Astrocyte (in vitro differentiated cells and primary cell): ENCODE measurements around the gene ANKS1A. TPM values are rescaled to one million over a fixed set of nuclear protein-coding genes. Genes with fewer than 3 reads are reported as not detected.

Experiments
- DNase-seq: peaks from one replicate; pipeline ENCODE4 v3.0.0-alpha.2; 2010; ENCODE audit warnings: low read depth
- FAIRE-seq: peaks from 2 replicates; lab custom pipeline; 2011; peaks lifted over from hg19 to GRCh38; lab: Jason Lieb, UNC
- H2AFZ ChIP-seq: 2 replicates; pipeline ENCODE4 v1.6.0; 2012; ENCODE audit warnings: low read depth, low read length, inconsistent platforms
- H3K27ac ChIP-seq: 2 replicates; pipeline ENCODE4 v1.5.1; 2011; ENCODE audit warnings: low read depth, low read length, inconsistent platforms
- H3K27me3 ChIP-seq: 2 replicates; pipeline ENCODE4 v1.6.0; 2011; ENCODE audit warnings: low read length, inconsistent platforms; ENCODE audit not compliant: insufficient read depth
- H3K36me3 ChIP-seq: 2 replicates; pipeline ENCODE4 v1.5.1; 2011; ENCODE audit warnings: low read length, inconsistent platforms; ENCODE audit not compliant: insufficient read depth
- H3K4me1 ChIP-seq: 2 replicates; pipeline ENCODE4 v1.5.1; 2011; ENCODE audit warnings: low read length, inconsistent platforms; ENCODE audit not compliant: insufficient read depth
- H3K4me2 ChIP-seq: 2 replicates; pipeline ENCODE4 v1.6.0; 2012; ENCODE audit warnings: low read length, inconsistent platforms
- H3K4me3 ChIP-seq: 2 replicates; pipeline ENCODE4 v1.5.1; 2011; ENCODE audit warnings: low read depth, mild to moderate bottlenecking, low read length, inconsistent platforms; ENCODE audit not compliant: insufficient read depth
- H3K79me2 ChIP-seq: 2 replicates; pipeline ENCODE4 v1.6.0; 2012; ENCODE audit warnings: mild to moderate bottlenecking, low read length, inconsistent platforms; ENCODE audit not compliant: insufficient read depth
- H3K9ac ChIP-seq: 2 replicates; pipeline ENCODE4 v1.6.0; 2012; ENCODE audit warnings: mild to moderate bottlenecking, low read length, inconsistent platforms
- H3K9me3 ChIP-seq: 2 replicates; pipeline ENCODE4 v1.5.1; 2012; ENCODE audit warnings: low read depth, mild to moderate bottlenecking, low read length, inconsistent platforms; ENCODE audit not compliant: insufficient read depth
- H4K20me1 ChIP-seq: 2 replicates; pipeline ENCODE4 v1.6.0; 2012; ENCODE audit warnings: low read length, inconsistent platforms; ENCODE audit not compliant: insufficient read depth
- H3K27ac Mint-ChIP-seq: one replicate; pipeline ENCODE4 v1.8.0; 2021; ENCODE audit warnings: mild to moderate bottlenecking, mixed read lengths; ENCODE audit not compliant: unreplicated experiment
- H3K27me3 Mint-ChIP-seq: one replicate; pipeline ENCODE4 v1.8.0; 2021; ENCODE audit warnings: low read depth, mixed read lengths; ENCODE audit not compliant: unreplicated experiment
- H3K36me3 Mint-ChIP-seq: one replicate; pipeline ENCODE4 v1.8.0; 2021; ENCODE audit warnings: low read depth, mixed read lengths; ENCODE audit not compliant: unreplicated experiment
- H3K4me1 Mint-ChIP-seq: one replicate; pipeline ENCODE4 v1.8.0; 2021; ENCODE audit warnings: low read depth, mixed read lengths; ENCODE audit not compliant: unreplicated experiment
- H3K4me3 Mint-ChIP-seq: one replicate; pipeline ENCODE4 v1.8.0; 2021; ENCODE audit warnings: mild to moderate bottlenecking, moderate library complexity, mixed read lengths; ENCODE audit not compliant: unreplicated experiment
- H3K9me3 Mint-ChIP-seq: one replicate; pipeline ENCODE4 v1.8.0; 2021; ENCODE audit warnings: mild to moderate bottlenecking, mixed read lengths; ENCODE audit not compliant: unreplicated experiment
- CTCF ChIP-seq: IDR thresholded peaks from 2 replicates; pipeline ENCODE4 v1.5.1; 2011; ENCODE audit warnings: low read depth, mild to moderate bottlenecking, inconsistent platforms, low read length, moderate library complexity; ENCODE audit not compliant: insufficient read depth
- EZH2 ChIP-seq: IDR thresholded peaks from 2 replicates; pipeline ENCODE4 v1.6.1; 2012; ENCODE audit warnings: mild to moderate bottlenecking, low read length, inconsistent platforms; ENCODE audit not compliant: insufficient read depth
- total RNA-seq: library from RNA; stranded (reverse); gene quantifications from 2 replicates; pipeline ENCODE4 v1.2.1, GENCODE V29; 2021

ANKS1A gene
- total RNA-seq, 1 donor from 2014 or later, result 18.0 TPM

GRCh38 chr6:34982424-34982852 is 93.4 kb downstream of the ANKS1A start:
- peak; percentile 6 for DNase-seq
- H3K9me3 ChIP-seq, result no peaks in the 10 kb centered on the region
- H2AFZ ChIP-seq, result no peak overlapping the region
- no peak for FAIRE-seq
- H3K9ac ChIP-seq, result no peak overlapping the region
- H3K36me3 ChIP-seq, result no peaks in the 10 kb centered on the region
- H3K36me3 Mint-ChIP-seq, result no peaks in the 10 kb centered on the region
- TF ChIP-seq EZH2 (no peak), CTCF (peak; percentile 47)
- peak overlapping the region; percentile 12 for H3K4me2 ChIP-seq
- no peaks in the 10 kb centered on the region for H4K20me1 ChIP-seq
- no peaks in the 10 kb centered on the region for H3K79me2 ChIP-seq
- H3K27me3 Mint-ChIP-seq, result no peaks in the 10 kb centered on the region
- no peak overlapping the region for H3K4me3 ChIP-seq
- no peak overlapping the region for H3K27ac ChIP-seq
- H3K27me3 ChIP-seq, result no peaks in the 10 kb centered on the region
- H3K4me1 ChIP-seq, result peaks cover 7% of the 10 kb centered on the region
- peaks cover 6% of the 10 kb centered on the region for H3K4me1 Mint-ChIP-seq
- H3K27ac Mint-ChIP-seq, result no peak overlapping the region
- no peak overlapping the region for H3K4me3 Mint-ChIP-seq
- no peaks in the 10 kb centered on the region for H3K9me3 Mint-ChIP-seq

- Mint-ChIP-seq H3K4me3 (no peak overlapping the region), H3K9me3 (no peaks in the 10 kb centered on the region), H3K4me1 (peaks cover 6% of the 10 kb centered on the region)
These were observed 95.4 kb downstream of the ANKS1A start for GRCh38 chr6:34984416-34984815.

More at GRCh38 chr6:34984416-34984815, 95.4 kb downstream of the ANKS1A start:
- Mint-ChIP-seq H3K27me3 (no peaks in the 10 kb centered on the region), H3K36me3 (no peaks in the 10 kb centered on the region), H3K27ac (no peak overlapping the region)
- DNase-seq (no peak), FAIRE-seq (no peak)
- no peak overlapping the region for H3K4me3 ChIP-seq
- peaks cover 2% of the 10 kb centered on the region for H3K36me3 ChIP-seq
- H3K79me2 ChIP-seq, result no peaks in the 10 kb centered on the region
- TF ChIP-seq CTCF (no peak), EZH2 (no peak)
- H3K4me2 ChIP-seq, result no peak overlapping the region
- no peak overlapping the region for H2AFZ ChIP-seq
- no peak overlapping the region for H3K9ac ChIP-seq
- H3K9me3 ChIP-seq, result no peaks in the 10 kb centered on the region
- no peaks in the 10 kb centered on the region for H4K20me1 ChIP-seq
- H3K27me3 ChIP-seq, result no peaks in the 10 kb centered on the region
- H3K4me1 ChIP-seq, result peaks cover 7% of the 10 kb centered on the region
- H3K27ac ChIP-seq, result no peak overlapping the region
